ENCODE results near the gene UBE2F. TPM values are rescaled to one million over a fixed set of nuclear protein-coding genes. Genes with fewer than 3 reads are reported as not detected.

Gene UBE2F, protein sequence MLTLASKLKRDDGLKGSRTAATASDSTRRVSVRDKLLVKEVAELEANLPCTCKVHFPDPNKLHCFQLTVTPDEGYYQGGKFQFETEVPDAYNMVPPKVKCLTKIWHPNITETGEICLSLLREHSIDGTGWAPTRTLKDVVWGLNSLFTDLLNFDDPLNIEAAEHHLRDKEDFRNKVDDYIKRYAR
- total RNA-seq = 44.4 TPM

DNA sequence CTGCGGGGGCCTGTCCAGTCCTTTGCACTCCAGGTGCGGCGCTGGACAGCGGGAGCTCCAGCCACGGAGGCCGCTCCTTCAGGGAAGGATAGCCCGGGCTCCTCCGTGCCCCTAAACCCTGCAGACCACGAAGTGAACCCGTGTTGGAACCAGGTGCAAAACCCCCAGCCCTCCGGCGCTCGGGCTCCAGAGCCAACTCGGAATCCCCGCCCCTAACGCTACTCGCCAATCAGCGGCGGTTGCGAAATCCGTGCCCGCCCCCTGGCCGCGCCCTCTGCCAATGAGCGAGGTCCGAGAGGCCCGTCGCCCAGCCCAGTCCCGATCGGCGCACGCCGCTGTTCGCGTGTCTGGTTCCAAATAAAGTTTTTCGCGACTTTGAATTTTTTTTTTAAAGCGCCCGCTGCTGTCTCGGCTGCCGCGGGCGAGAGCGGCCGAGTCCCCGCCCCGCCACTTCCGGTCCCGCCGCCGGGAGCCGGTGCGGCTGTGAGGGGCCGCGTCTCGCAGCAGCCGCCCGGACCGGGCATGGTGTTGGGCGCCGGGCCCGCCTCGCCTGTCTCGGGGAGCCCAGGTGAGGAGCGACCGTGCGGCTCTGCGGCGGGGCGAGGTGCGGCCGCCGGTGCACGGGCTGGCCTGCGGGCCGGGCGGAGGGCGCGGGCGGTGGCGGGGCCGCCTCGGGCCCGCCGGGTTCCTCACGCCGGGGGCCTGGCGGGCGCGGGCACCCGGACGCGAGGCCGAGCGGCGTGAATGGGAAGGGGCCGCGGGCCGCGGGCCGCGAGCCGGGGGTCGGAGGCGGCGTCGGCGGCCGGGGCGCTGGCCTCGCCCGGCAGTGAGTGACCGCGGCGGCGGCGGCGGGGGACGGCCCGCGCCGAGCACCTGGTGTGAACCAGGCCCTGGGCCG, at the start of gene UBE2F:
UBE2F (plus strand) TSS at position 450 of the 898 bp plus-strand sequence. CDS start 6,094 bp downstream, outside the sequence.
- peak; percentile 98 for DNase-seq (ENCODE audit: low spot score)

DNA sequence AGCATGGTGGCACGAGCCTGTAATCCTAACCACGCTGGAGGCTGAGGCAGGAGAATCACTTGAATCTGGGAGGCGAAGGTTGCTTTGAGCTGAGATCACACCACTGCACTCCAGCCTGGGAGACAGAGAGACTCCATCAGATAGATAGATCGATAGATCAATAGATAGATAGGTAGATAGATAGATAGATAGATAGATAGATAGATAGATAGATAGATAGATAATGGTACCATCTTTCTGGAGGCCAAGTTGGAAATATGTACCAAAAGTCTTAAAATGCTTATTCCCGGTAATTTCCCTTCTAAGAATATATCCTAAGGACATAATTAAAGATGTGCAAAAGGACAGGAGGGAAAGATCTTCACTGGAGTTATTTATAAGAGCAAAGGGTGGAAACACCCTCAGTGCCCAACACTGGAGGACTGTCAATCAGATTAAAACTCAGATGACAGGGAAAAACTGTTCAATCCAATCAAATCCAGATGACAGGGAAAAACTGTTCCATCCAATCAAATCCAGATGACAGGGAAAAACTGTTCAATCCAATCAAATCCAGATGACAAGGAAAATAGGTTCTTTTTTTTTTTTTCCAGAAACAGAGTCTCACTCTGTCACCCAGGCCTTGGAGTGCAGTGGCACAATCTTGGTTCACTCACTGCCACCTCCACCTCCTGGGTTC, 49.0 kb upstream of the UBE2F start:
- no peak for DNase-seq (ENCODE audit: low spot score)

DNA sequence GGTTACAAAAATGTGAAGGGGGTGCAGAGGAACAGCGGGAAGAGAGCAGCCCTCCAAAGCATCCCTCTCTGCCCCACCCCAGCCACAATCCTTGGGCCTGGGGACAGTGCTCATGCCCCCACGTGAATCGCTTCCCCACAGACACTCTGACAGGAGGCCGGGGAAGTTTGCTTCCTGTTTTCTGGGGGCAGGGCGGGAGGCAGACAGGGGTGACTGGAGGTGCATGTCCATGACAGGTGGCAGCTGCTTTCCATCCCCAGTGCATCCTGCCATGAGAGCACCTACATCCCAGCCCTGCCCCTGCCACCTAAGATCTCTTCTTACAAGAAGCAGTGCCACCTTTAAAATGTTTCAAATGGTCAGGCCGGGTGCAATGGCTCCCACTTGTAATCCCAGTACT, 47.2 kb upstream of the UBE2F start:
- peak; percentile 42 for DNase-seq (ENCODE audit: low spot score)

DNA sequence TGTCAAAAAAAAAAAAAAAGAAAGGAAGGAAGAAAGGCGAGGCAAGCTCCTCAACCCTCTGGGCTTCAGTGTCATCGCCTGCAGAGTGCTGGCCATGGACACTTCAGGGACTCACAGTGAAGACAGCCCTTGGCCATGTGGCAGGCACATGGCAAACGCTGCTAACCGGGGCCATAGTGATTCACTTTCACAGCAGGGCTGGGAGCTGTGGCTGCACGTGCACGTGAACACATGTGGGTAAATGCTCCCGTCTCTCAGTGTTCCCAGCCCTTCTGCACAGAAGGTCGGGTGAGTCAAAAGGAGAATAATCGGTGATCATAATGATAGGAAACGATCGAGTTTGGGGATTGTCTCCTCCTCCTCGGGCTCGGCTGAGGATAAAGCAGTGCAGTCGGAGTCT, 46.1 kb upstream of the UBE2F start:
- DNase-seq (ENCODE audit: low spot score) = no peak

DNA sequence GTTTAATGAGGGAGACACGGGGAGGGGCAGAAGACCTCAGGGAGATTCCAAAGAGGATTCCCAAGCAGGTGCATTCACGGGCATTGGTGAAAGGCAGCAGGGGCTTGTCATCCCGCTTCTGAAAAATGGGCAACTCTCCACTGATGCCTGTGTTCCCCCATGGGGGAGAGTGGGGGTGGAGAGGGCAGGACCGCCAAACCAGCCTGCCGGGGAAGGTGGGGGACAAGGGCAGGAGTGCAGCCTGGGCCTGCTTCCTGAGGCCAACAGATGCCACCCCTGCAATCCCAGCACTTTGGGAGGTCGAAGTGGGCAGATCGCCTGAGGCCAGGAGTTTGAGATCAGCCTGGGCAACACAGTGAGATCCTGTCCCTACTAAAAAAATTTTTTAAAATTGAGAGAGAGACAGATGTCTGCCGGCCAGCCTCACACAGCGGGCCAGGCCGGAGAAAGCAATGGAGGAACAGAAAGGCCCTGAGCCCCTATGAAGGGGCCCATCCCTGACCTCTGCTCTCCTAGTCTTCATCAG, 44.8 kb upstream of the UBE2F start:
- DNase-seq (ENCODE audit: low spot score) = no peak

DNA sequence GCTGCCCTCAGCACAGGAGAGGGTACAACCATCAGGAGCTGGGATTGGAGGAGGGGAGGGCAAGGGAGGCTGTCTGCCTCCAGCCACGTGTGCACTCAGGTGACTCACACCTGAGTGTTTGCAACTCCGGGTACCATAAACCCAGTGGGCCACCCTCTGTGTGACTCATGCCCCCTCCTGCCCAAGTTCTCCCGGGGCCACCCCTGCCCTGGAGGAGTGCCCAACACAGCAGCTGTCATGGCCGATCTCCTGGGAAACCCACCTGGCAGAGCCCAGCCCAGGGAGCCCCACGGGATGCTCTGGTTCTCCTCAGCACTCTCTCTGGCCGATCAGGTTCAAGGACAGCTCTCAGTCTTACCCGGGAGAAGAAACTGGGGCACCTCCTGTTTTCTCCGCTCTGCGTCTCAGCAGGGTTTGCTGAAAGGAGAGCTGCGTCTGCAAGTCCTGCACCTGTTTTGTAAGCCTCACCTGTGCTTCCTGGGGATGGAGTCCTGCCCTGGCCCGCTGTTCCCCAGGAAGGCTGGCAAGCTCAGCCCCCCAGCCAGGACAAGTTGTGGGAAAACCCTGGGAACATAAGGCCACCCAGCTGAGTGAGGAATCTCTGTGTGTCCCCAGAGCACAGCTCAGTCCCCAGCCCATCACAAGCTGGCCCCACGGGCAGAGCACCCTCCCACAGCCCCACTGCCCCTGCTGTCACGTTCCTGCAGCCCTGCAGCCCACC, 44.0 kb upstream of the UBE2F start:
- no peak for DNase-seq (ENCODE audit: low spot score)

DNA sequence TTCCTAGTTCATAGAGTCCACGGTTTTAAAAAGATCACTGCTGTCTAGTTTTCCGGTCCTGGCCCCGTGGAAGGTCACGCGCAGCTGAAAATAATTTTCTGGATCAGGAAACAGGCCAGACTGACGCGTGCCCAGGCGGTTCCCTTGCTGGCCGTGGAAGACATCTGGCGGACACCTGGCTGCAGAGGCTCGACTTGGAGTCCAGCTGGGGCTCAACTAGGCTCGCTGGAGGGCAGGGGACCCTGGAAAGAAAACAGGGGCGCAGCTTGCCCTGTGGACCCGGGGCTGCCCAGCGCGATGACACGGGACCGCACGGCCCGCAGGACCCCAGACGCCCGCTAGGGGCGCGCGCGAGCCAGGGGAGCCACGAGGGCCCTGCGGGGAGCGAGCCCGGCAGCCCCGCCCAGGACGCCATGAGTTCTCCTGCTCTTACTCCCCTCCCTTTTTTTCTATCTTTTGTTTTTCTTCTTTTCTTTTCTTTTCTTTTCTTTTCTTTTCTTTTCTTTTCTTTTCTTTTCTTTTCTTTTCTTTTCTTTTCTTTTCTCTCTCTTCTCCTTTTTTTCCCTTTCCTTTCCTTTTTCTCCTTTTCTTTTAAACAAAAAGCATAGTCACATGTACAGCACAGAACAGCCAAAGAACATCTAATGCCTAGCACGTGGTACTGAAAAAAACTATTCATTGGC, 43.2 kb upstream of the UBE2F start:
- peak; percentile 76 for DNase-seq (ENCODE audit: low spot score)

DNA sequence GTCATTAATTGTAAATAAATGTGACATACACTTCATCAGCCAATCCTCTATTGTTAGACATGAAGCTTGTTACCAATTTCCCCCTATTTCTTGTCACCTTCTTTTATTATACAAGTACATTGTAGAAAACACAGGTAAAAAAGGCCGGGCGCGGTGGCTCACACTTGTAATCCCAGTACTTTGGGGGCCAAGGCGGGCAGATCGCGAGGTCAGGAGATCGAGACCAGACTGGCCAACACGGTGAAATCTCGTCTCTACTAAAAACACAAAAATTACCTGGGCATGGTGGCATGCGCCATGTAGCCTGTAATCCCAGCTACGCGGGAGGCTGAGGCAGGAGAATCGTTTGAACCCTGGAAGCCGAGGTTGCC, 42.7 kb upstream of the UBE2F start:
- no peak for DNase-seq (ENCODE audit: low spot score)

DNA sequence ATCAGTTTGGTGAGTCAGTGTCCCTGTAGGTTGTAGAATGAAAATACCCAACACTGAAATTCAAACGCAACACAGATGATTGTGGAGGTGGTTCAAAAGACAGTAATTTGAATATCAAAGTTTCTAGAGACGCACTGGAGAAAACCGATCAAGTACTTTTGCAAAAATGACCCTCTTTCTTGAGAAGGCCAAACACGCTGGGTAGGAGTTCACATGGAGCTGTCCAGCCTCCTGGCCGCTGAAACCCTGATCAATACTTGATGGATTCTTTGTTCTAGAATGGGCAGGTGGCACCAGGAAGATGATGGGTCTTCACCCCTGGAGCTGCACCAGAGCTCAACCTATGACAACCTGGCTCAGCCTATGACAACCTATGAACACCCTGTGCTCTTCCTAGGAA, 39.7 kb upstream of the UBE2F start:
- no peak for DNase-seq (ENCODE audit: low spot score)

DNA sequence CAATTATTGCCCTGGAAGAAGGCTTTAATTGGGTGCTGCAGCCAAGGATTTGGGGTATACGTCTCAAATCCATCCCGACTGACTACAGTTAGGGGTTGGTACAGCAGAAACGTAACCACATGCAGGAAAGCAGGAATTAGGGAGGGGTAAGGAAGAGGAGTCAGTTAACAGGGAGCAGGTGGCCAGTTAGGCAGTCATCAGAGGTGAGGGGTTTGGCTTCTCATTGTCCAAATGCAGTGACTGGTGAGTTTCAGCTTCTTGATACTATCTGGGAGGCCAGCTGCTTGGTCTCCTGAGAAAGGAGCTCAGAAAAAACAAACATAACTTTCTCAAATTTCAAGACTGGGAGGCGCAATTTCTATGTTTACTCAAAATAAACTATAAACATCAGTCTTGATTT, 38.8 kb upstream of the UBE2F start:
- DNase-seq (ENCODE audit: low spot score) = no peak

DNA sequence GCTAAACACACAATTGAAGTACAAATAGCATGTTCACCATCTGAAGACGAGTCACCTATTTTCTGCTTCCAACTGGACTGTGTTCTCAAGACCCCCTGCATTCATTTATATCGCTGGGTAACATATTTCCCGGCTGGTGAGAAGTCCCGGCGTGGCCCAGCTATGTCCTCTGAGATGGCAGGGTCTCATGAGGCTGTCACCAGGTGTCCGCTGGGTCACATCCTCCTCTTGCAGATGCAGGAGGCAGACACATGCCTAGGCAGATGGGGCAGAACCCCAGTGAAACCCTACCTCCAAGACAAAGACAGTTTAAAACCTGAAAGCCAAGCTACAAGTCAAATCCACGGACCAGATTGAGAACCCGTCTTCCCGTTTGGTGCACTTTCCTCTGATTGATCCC, 36.8 kb upstream of the UBE2F start:
- DNase-seq (ENCODE audit: low spot score) = no peak

DNA sequence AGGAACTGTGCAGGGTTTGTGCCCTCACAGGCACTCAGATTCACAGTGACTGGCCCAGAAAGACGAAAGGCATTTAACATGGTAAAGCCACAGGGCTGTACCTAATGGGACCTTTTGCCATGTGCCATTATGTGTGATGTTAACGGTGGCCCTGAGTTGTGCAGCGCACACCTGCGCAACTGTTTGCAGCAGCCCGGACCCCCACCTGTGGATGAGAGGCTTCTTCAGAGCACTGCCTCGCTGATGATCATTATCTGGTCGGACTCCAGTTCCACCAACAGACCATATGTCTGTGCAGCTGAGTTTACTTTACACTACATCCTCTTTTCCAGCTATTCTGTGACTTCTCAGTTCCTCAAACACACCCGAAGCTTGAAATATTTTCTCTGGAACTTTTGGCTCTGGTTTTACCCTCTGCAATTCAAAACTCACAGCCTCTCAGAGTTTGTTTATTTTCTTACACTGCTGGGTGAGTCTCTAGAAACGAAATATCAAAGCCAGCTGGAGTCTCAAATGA, 35.6 kb upstream of the UBE2F start:
- no peak for DNase-seq (ENCODE audit: low spot score)

DNA sequence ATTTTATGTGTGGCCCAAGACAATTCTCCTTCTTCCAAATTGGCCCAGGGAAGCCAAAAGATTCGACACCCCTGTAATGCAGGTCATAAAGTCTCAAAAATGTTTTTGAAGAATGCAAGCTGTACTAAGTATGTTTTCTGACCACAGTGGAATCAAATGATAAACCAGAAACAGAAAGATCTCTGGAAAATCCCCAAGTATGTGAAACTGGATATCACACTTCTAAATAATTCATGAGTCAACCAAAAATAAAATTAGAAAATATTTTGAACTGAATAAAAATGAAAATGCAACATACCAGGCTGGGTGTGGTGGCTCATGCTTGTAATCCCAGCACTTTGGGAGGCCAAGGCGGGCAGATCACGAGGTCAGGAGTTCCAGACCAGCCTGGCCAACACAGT, 34.1 kb upstream of the UBE2F start:
- DNase-seq (ENCODE audit: low spot score) = no peak

DNA sequence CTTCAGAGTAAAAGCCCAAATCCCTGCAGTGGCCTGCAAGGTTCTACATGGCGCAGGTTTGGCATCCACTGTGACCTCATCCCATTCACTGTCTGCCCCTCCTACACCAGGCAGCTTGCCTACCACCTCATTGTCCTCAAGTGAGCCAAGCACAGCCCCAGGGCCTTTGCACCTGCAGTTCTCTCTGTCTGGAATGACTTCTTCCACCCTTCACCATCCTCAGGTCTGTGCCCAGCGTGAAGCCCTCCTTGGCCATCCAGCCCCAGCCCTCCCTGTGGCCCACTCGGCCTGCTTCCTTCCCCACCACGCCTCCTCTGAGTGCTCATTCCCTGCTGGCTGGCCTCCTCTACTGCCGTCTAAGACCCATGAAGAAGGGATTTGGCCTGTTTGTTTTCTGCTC, 32.6 kb upstream of the UBE2F start:
- no peak for DNase-seq (ENCODE audit: low spot score)

DNA sequence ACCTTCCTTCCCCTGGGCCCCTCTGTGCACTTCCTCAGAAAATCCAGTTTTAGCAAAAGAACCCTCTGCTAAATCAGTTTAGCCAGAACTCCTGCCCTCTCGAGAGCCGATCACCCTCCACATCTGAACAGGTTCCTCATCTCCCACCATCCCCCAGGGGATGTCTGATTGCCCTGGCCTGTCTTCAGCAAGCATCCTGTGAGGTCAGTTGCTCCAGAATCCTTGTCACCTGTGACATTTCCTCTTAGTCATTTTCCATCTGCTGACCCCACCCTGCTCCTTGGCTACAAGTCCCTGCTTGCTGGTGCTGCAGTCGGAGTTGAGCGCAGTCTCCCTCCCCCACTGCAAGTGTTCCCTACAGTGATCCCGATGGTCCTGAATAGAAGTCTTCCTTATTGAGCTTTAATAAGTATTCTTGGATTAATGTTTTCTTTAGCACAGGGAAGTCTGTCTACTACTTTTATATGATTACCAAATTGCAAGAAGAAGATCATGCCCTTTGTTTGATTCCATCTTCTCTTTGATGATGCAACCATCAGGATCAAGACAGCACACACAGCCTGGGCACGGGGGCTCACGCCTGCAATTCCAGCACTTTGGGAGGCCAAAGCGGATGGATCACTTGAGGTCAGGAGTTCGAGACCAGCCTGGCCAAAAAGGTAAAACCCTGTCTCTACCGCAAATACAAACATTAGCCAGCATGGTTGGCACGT, 30.9 kb upstream of the UBE2F start:
- no peak for DNase-seq (ENCODE audit: low spot score)

DNA sequence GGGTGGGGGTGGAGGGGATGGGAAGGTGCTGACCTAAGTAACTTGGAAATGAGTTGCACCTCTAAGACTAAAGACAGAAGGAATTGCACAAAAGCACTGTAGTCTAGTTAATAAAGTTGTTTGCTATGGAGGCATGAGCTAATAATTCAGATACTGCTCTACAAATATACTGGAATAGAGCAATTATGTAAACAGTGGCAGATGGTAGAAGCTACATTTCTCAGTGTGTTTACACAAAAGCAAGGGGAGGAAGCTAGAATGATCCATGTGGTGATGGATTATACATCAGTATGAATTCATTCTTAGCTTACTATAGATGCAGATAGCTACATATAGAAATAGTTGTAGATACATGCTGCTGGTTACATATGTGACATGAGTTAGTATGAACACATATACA, 27.6 kb upstream of the UBE2F start:
- DNase-seq (ENCODE audit: low spot score) = no peak

DNA sequence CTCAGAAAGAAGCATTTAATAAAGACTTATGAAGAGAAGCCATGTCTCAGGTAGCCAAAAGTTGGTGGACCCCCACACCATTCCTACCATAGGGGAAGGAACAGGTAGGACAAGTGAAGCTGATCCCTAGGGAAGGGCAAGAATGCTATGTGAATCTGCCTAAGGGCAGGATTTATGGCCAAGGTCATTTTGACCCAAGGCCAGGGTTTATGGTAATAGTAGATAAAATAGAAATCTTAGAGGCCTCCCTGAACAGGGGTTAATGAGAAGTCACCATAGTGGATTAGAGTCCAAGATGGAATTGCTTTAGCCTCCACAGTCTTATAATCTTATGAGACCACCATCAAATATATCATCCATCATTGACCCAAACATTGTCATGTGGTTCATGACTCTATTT, 26.0 kb upstream of the UBE2F start:
- no peak for DNase-seq (ENCODE audit: low spot score)

DNA sequence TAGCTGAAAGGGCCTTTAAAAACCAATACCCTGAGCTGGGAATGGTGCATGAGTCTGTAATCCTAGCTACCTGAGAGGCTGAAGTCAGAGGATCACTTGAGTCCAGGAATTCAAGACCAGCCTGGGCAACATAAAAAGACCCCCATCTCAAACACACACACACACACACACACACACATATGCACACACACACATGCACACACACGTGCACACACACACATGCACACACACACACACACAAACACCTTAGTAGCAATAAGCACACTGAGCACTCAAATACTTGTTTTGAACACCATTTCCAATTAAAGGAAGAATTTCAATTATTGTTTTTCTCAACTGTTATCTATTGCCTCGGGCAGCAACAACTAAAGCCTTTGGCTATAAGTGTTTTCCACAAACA, 25.6 kb upstream of the UBE2F start:
- no peak for DNase-seq (ENCODE audit: low spot score)

DNA sequence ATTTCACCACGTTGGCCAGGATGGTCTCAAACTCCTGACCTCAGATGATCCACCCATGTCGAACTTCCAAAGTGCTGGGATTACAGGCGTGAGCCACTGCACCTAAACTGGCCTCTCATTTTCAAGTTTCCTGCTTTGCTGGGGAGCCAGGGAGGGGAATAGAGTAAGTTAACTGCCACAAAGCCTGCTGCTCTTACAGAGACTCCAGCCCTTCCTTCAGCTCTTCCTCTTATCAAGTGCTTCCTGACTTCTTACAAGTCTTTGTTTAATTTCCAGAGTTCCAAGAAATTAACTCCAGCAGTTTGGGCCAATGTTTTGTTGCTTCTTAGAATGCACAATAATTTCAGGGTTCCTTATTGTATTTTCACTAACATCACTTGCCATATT, 24.3 kb upstream of the UBE2F start:
- DNase-seq (ENCODE audit: low spot score) = no peak

DNA sequence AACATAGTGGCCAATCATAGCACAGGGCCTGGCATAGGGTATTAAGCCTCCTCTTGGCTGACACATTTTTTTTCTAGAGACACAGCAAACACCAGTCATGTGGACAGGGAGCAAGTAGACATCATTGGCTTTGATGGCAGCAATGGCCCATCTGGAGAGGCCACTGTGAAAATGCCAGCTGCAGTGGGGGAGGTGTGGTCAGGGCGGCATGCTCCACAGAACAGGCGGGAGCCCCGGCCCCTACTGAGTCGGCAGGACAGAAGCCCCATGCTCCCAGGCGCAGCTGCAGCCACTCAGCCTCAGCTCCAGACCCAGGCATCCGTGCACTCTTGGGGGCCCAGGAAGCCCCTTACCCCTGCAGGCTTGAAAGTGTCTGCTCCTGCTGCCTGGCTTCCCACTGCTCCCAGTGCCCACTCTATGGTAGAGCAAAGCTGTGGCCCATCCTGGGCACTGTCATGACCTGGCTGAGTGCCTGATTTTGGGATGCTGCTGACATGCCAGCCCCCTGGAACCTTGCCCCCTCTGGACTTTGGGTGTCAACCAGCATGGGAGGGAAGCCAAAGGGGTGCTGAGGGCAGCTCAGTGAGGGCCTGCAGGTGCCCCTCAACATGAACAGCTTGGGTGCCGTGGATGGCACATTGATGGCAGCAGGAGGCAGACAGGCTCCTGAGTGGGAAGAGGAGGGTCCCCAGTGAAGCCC, 23.3 kb upstream of the UBE2F start:
- DNase-seq (ENCODE audit: low spot score) = no peak

Measured in ureter (tissue), 1 donor.